GDM1 (cell line): ENCODE results near the gene CFAP77.
A peak's percentile ranks its signal among the peaks of the same experiment; 100 is the strongest.

ENCODE experiments used
- DNase-seq: peaks from one replicate; lab custom pipeline; 2025; lab: John Stamatoyannopoulos, UW

Gene CFAP77

GRCh38 chr9:132597073-132597775 lies 187.2 kb downstream of the CFAP77 start:
- peak; percentile 51 for DNase-seq

GRCh38 chr9:132600326-132600984 lies 190.4 kb downstream of the CFAP77 start:
- DNase-seq: no peak

GRCh38 chr9:132602207-132602606 lies 192.2 kb downstream of the CFAP77 start:
- DNase-seq: no peak

DNA sequence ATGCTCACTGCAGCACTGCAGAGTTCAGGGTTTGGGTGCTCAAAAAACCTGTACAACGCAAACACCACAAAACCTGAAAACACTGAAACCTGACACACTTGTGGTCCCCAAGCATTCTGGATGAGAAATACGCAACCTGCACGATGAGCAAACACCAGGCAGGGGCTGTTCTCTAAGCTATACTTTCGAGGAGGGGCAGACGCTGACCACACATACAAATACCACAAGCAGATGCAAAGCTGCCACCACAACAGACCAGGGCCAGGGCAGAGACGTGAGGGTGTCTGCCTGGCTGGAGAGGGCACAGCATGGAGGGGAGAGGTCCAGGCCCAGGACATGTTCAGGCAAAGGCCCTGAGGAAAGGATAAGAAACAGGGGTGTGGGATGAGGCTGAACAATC lies 195.4 kb downstream of the CFAP77 start:
- no peak for DNase-seq

DNA sequence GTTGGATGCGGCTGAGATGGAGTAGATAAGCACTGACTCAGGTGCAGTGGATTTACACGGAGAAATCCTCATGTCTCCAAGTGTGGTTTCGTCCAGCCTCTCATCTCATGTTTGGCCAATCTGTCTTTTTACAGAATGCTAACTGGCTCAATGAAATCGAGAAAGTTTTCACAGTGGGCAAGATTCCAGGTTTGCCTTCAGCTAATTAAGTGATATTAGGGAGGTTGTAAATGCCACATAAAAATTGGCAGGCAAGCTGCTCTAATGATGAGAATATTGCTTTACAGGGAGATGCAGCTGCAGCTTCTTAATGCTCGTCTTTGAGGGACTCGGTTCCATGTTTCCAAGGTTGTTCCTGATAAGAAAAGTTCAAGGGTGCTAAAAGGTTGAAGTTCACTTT lies 196.1 kb downstream of the CFAP77 start:
- DNase-seq: no peak

DNA sequence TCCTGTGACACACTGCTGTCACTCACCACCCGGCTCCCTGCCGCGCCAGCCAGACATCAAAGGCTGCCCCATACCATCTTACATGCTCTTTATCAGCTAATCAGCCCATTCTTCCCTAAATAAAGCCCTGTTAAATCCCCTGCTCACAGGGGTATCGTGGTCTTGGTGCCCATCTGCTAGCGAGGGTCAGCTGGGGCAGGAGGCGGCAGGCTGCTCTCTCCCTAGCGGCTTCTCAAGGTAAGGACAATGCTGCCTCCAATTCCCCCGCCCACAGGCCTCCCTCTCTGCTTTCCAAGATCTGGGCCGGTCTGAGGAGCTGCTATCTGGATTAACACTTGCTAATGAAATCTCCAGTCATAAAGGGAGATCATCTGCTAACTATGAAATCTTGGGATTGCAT lies 199.2 kb downstream of the CFAP77 start:
- DNase-seq: no peak

GRCh38 chr9:132609829-132610228 lies 199.8 kb downstream of the CFAP77 start:
- no peak for DNase-seq

DNA sequence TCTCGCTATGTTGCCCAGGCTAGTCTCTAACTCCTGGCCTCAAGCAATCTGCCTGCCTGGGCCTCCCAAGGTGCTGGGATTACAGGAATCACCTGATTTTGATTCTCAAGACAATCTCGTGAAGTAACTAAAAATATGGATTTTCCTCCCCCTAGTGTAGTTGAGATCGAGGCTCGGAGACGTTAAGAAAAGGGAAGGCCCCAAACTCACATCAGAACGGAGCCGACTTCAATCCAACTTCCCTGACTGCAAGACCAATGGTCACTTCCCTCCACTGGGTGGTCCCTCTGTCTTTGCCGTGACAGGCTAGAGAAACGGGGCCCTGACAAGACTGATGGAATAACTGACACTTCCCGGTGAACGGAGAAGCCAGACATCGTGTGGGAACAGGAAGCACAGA lies 200.7 kb downstream of the CFAP77 start:
- DNase-seq: no peak

- no peak for DNase-seq
Observed at GRCh38 chr9:132614324-132614723, 204.3 kb downstream of the CFAP77 start.

DNA sequence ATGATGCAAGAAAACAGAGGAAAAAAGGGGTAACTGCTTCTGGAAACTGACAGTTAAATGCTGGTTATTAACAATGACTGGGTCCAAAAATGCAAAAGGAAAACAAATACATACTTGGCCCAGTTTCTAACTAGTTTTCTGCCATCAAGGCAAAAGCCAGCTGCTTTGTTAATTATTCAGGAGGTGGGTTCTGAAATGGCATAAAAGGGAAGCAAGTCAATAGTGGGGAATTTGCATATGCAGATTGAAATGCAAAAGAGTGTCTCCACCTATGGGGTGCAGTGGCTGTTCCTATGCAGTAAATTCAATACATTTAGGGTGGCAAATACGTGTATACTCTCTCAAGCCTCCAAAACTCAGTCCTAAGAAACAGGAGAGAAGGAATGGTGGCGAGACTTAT lies 205.8 kb downstream of the CFAP77 start:
- DNase-seq: no peak

DNA sequence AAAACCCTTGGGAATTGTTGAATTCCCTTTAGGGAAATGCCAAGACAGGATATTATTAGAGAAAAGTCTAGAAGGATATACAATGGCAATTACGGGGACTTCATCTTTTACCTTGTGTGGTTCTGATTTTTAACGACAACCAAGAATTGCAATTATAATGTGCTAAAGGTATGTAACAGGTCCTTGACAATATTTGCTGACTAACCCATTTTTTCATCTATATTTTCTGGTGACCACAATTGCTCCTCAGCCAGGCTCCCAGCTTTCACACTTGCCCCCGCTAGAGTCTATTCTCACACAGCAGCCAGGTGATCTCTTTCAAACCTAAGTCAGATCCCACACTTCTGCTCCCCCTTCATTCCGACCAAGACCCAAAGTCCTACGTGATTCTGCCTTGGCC lies 206.7 kb downstream of the CFAP77 start:
- no peak for DNase-seq

GRCh38 chr9:132622159-132622558 lies 212.1 kb downstream of the CFAP77 start:
- no peak for DNase-seq
